GM12891 (cell line): ENCODE measurements around the gene HNRNPLL.

Experiments used
- DNase-seq: peaks from one replicate; pipeline ENCODE4 v3.0.0; 2011; ENCODE audit warnings: low spot score; ENCODE audit not compliant: insufficient read length
- FAIRE-seq: peaks from 2 replicates; lab custom pipeline; 2011; peaks lifted over from hg19 to GRCh38; lab: Jason Lieb, UNC
- PAX5 ChIP-seq: IDR thresholded peaks from 2 replicates; pipeline ENCODE4 v1.6.1; 2011; ENCODE audit warnings: low read length, moderate library complexity, mild to moderate bottlenecking; ENCODE audit not compliant: insufficient read depth, severe bottlenecking
- POLR2A ChIP-seq: IDR thresholded peaks from 2 replicates; pipeline ENCODE4 v1.6.1; 2011; ENCODE audit warnings: low read depth, low read length, control low read depth
- POLR2AphosphoS5 ChIP-seq: IDR thresholded peaks from 2 replicates; pipeline ENCODE4 v1.6.1; 2011; ENCODE audit warnings: low read depth, low read length, control low read depth
- POU2F2 ChIP-seq: IDR thresholded peaks from 2 replicates; pipeline ENCODE4 v1.6.1; 2011; ENCODE audit warnings: low read depth, mild to moderate bottlenecking, control low read depth, low read length, moderate library complexity
- SPI1 ChIP-seq: IDR thresholded peaks from 2 replicates; pipeline ENCODE4 v1.6.1; 2011; ENCODE audit warnings: low read depth, low read length, control low read depth
- TAF1 ChIP-seq: IDR thresholded peaks from 2 replicates; pipeline ENCODE4 v1.6.1; 2011; ENCODE audit warnings: low read depth, low read length, control low read depth

HNRNPLL gene

DNA sequence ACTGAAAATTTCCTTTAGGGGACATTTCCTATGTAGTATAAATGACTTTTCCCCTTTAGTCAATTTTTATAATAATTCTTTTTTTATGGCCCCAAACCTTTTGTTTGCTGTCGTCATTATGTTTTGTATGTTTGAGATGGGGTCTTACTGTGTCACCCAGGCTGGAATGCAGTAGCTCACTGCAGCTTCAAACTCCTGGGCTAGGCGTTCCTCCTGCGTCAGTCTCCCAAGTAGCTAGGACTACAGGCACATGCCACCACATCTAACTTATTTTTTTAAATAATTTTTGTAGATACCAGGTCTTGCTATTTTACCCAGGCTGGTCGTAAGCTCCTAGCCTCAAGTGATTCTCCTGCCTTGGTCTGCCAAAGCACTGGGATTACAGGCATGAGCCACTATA, 32.4 kb upstream of the HNRNPLL start:
- FAIRE-seq (no peak), DNase-seq (no peak)
- TF ChIP-seq SPI1 (no peak), TAF1 (no peak), POLR2AphosphoS5 (no peak), POLR2A (no peak), PAX5 (no peak)

DNA sequence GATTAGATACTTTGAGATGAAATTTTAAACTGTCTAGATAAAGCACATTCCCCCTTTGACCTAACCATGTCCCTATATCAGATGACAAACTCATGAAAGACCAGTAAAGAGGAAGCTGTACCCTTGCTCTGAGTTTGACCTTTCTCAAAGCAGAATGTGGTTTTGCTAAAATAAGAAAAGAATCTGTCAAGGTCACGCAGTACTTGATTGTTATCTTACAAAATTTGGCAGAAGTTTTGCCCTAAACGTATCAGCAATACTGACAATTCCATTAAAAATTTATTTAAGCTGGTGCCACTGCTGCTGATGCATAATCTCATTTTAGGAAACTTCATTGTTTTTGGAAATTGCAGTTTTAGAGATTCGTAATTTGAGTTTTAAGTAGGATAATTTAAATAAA, 32.0 kb upstream of the HNRNPLL start:
- FAIRE-seq (peak; percentile 92), DNase-seq (peak; percentile 48)
- TF ChIP-seq TAF1 (no peak), POLR2A (no peak), POLR2AphosphoS5 (no peak), PAX5 (no peak), SPI1 (peak; percentile 83), POU2F2 (no peak)

DNA sequence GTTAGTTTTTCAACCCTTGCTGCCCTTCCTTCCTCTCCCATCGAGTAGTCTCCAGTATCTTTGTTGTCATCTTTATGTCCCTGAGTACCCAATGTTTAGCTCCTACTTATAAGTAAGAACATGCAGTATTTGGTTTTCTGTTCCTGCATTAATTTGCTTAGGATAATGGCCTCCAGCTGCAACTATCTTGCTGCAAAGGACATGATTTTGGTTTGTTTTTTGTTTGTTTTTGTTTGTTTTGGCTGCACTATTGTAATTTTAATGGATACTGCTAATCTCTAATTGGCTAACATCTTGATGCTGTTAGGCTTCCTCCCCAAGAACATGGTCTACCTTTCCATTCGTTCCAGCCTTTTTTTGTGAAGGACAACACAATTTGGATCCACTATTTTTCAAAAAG, 31.2 kb upstream of the HNRNPLL start:
- DNase-seq: no peak
- TF ChIP-seq POLR2A (no peak), SPI1 (no peak), TAF1 (no peak), PAX5 (no peak), POLR2AphosphoS5 (no peak), POU2F2 (no peak)
- FAIRE-seq: no peak

DNA sequence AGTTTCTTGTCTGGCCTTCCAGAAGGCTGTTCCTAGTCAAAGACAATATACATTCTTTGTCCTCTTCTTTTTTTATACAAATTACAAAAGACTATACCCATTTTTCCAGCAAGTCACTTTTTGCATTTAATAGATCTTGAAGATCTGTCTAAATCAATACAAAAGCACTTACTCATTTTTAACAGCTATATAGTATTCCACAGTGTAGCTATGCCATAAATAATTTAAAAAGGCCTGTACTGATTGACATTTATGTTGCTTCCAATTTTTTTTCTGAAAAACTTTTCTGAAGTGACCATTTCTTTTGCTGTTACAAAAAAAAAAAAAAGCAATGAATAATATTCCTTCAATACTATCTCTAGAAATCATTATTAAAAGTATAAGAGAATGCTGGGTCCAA, 30.3 kb upstream of the HNRNPLL start:
- TF ChIP-seq POU2F2 (no peak), POLR2A (no peak), PAX5 (no peak), POLR2AphosphoS5 (no peak), TAF1 (no peak), SPI1 (no peak)
- DNase-seq (no peak), FAIRE-seq (no peak)

DNA sequence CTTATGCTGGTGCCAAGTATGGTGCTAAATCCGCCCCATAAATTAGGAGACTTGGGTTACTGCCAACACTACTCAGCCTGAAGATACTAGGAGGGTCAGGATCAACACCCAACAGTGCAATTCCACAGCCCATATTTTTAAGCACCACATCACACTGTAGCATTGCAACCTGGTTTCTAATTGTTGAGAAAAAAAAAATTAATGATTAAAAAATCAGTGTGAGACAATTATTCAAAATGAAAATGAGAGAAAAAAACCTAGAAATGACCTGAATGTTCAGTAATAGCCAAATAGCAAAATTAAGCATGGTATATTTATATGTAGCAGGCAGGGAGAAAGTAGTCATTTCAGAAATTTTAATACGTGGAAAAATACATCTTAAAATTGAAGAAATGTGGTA, 29.2 kb upstream of the HNRNPLL start:
- no peak for FAIRE-seq
- DNase-seq: no peak
- TF ChIP-seq PAX5 (no peak), SPI1 (no peak), POLR2A (no peak), TAF1 (no peak), POU2F2 (no peak), POLR2AphosphoS5 (no peak)

DNA sequence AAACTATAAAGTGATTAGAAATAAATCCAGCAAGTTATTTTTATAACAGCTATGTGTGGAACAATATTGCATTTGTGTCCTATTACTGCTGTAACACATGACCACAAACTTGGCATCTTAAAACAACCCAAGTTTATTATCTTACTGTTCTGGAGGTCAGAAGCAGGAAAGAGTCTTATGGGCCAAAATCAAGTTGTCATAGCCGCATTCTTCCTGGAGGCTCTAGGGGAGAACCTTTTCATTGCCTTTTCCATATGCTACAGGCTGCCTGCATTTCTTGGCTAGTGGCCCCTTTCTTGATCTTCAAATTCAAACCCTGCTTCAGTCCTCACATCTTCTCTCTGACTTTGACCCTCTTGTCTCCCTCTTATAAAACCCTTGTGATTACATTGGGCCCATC, 27.0 kb upstream of the HNRNPLL start:
- FAIRE-seq: no peak
- TF ChIP-seq PAX5 (no peak), POLR2AphosphoS5 (no peak), SPI1 (no peak), POU2F2 (no peak), POLR2A (no peak), TAF1 (no peak)
- no peak for DNase-seq

DNA sequence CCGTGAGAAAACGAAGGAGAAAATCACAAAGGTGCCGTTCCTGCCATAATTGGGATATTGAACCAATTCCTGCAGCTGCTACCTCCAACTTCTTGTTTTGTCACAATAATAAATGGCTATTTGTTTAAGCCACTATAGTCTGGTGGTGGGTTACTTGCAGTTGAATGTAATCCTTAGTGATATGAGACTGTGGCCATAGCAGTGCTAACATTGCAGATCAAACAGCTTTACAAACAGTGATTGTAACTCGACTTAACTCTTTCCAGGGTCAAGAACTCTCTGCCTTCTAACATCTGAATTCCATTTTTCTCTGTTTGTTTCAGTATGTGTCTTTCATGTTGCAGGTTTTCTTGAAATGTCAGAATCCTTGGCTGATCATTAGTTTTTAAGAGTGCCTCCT, 24.7 kb upstream of the HNRNPLL start:
- no peak for DNase-seq
- FAIRE-seq: no peak
- no peak for TF ChIP-seq TAF1
- TF ChIP-seq SPI1: no peak
- no peak for TF ChIP-seq POLR2AphosphoS5
- no peak for TF ChIP-seq POU2F2
- TF ChIP-seq PAX5: no peak
- TF ChIP-seq POLR2A: no peak

GRCh38 chr2:38626326-38627035, 23.8 kb upstream of the HNRNPLL start:
- FAIRE-seq: no peak
- no peak for DNase-seq
- TF ChIP-seq SPI1 (no peak), TAF1 (no peak), POLR2A (no peak), PAX5 (no peak), POU2F2 (no peak), POLR2AphosphoS5 (no peak)

DNA sequence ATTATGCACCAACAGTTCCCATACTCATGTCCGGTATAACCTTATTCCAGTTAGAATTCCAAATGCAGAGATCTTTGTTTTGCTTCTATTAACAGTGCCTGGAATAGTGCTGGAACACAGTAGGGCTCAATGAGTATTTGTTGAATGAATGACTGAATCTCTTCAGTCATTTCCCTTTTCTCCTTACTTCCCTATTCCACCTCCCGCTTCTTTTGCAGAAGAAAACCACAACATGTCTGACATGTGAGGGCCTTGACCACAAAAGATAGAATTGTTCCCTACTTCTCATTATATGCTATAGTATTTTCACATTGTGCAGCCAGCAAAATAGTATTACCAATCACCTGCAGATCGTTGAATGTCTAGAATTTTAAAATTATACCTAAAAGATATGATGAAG, 19.5 kb upstream of the HNRNPLL start:
- TF ChIP-seq SPI1 (peak; percentile 56), POU2F2 (no peak), TAF1 (no peak), PAX5 (no peak), POLR2A (no peak), POLR2AphosphoS5 (no peak)
- FAIRE-seq (no peak), DNase-seq (no peak)

- TF ChIP-seq SPI1: no peak
- no peak for TF ChIP-seq POLR2A
- no peak for TF ChIP-seq PAX5
- TF ChIP-seq POLR2AphosphoS5: no peak
- no peak for TF ChIP-seq TAF1
- DNase-seq: no peak
- FAIRE-seq: no peak
Observed at GRCh38 chr2:38621018-38621417, 18.3 kb upstream of the HNRNPLL start.
